GM12875 (cell line): ENCODE results near the gene TAF5.

Experiments used
- H3K4me3 ChIP-seq: one replicate; pipeline ENCODE4 v1.5.1; 2011; ENCODE audit warnings: low read depth, low read length, control low read depth
- CTCF ChIP-seq: IDR thresholded peaks from 2 replicates; pipeline ENCODE4 v1.5.1; 2011; ENCODE audit warnings: low read depth, mild to moderate bottlenecking, control low read depth, inconsistent platforms, low read length, moderate library complexity, borderline replicate concordance; ENCODE audit not compliant: insufficient read depth

The TAF5 gene

GRCh38 chr10:103374263-103374662 is 6.5 kb downstream of the TAF5 start:
- H3K4me3 ChIP-seq = no peak overlapping the region
- TF ChIP-seq CTCF = no peak

GRCh38 chr10:103382769-103383168 is 15.0 kb downstream of the TAF5 start:
- H3K4me3 ChIP-seq = no peak overlapping the region
- no peak for TF ChIP-seq CTCF

- no peak for TF ChIP-seq CTCF
- H3K4me3 ChIP-seq = no peak overlapping the region
These were observed 26.4 kb downstream of the TAF5 start for GRCh38 chr10:103394180-103394579.

- peak overlapping the region; percentile 79 for H3K4me3 ChIP-seq
- TF ChIP-seq CTCF = no peak
These were observed 27.9 kb downstream of the TAF5 start for GRCh38 chr10:103395754-103396066.

- peak within 1 kb of the TSS; percentile 79 for H3K4me3 ChIP-seq
- peak; percentile 27; the same call in 1 of the 2 replicates for TF ChIP-seq CTCF
These were observed 28.5 kb downstream of the TAF5 start, which contains the start of the genes ATP5MK and PDCD11 for GRCh38 chr10:103396067-103396788. Gene ATP5MK, minus strand, starts transcription at chr10:103396475. Its CDS starts 4,018 bp downstream, at chr10:103392457. Gene PDCD11, plus strand, starts transcription at chr10:103396626. Its CDS starts 1,801 bp downstream, at chr10:103398427.

- peak overlapping the region; percentile 79 for H3K4me3 ChIP-seq
- TF ChIP-seq CTCF = no peak
These were observed 29.0 kb downstream of the TAF5 start for GRCh38 chr10:103396789-103397087.

GRCh38 chr10:103397191-103397825 is 29.5 kb downstream of the TAF5 start:
- H3K4me3 ChIP-seq = peak overlapping the region; percentile 79
- no peak for TF ChIP-seq CTCF
